ENCODE results near the gene CAMK1D.

The CAMK1D gene

GRCh38 chr10:12413369-12413711, 64.0 kb downstream of the CAMK1D start:
- in situ Hi-C loops (cut with HindIII; ENCODE audit: low sequenced_read_pairs), result no loop called here
- no peak for TF ChIP-seq CTCF (IDR thresholded peaks at IDR 0.05; ENCODE audit: low read depth, low read length)
- no peak for DNase-seq (ENCODE audit: low read depth, low spot score)
- H3K4me3 ChIP-seq (ENCODE audit: low read depth, low read length), result no peak overlapping the region

- in situ Hi-C loops (cut with HindIII; ENCODE audit: low sequenced_read_pairs), result no loop called here
- no peak overlapping the region for H3K4me3 ChIP-seq (ENCODE audit: low read depth, low read length)
- DNase-seq (ENCODE audit: low read depth, low spot score), result peak; percentile 65
- no peak for TF ChIP-seq CTCF (IDR thresholded peaks at IDR 0.05; ENCODE audit: low read depth, low read length)
These were observed 65.1 kb downstream of the CAMK1D start for GRCh38 chr10:12414278-12414989.

- peak; percentile 16 for DNase-seq (ENCODE audit: low read depth, low spot score)
- TF ChIP-seq CTCF (IDR thresholded peaks at IDR 0.05; ENCODE audit: low read depth, low read length), result no peak
- no peak overlapping the region for H3K4me3 ChIP-seq (ENCODE audit: low read depth, low read length)
- in situ Hi-C loops (cut with HindIII; ENCODE audit: low sequenced_read_pairs), result no loop called here
These were observed 67.2 kb downstream of the CAMK1D start for GRCh38 chr10:12416344-12417050.

GRCh38 chr10:12417331-12417730, 68.0 kb downstream of the CAMK1D start:
- no peak for DNase-seq (ENCODE audit: low read depth, low spot score)
- in situ Hi-C loops (cut with HindIII; ENCODE audit: low sequenced_read_pairs), result no loop called here
- TF ChIP-seq CTCF (IDR thresholded peaks at IDR 0.05; ENCODE audit: low read depth, low read length), result no peak
- H3K4me3 ChIP-seq (ENCODE audit: low read depth, low read length), result no peak overlapping the region

GRCh38 chr10:12418000-12418399, 68.7 kb downstream of the CAMK1D start:
- DNase-seq (ENCODE audit: low read depth, low spot score), result peak; percentile 36
- in situ Hi-C loops (cut with HindIII; ENCODE audit: low sequenced_read_pairs), result no loop called here
- no peak for TF ChIP-seq CTCF (IDR thresholded peaks at IDR 0.05; ENCODE audit: low read depth, low read length)
- no peak overlapping the region for H3K4me3 ChIP-seq (ENCODE audit: low read depth, low read length)

GRCh38 chr10:12418725-12419261, 69.4 kb downstream of the CAMK1D start:
- no peak for DNase-seq (ENCODE audit: low read depth, low spot score)
- TF ChIP-seq CTCF (IDR thresholded peaks at IDR 0.05; ENCODE audit: low read depth, low read length), result no peak
- no peak overlapping the region for H3K4me3 ChIP-seq (ENCODE audit: low read depth, low read length)
- in situ Hi-C loops (cut with HindIII; ENCODE audit: low sequenced_read_pairs), result no loop called here

All from astrocyte of the spinal cord (primary cell).